SU-DHL-6 (cell line): Measurements from ENCODE around the gene COL16A1.

Source experiments
- H2AFZ ChIP-seq: fragments of 200-600 bp; sonication (generic); 2 replicates; pipeline ENCODE4 v1.6.1; 2014; ENCODE audit warnings: low read depth, mild to moderate bottlenecking, moderate library complexity, mixed read lengths, antibody characterized with exemption, low read length; ENCODE audit not compliant: severe bottlenecking
- H3F3A ChIP-seq: fragments of 200-600 bp; shearing (Covaris generic); 2 replicates; pipeline ENCODE4 v1.6.0; 2016; ENCODE audit warnings: antibody characterized with exemption, mild to moderate bottlenecking; ENCODE audit not compliant: insufficient read depth
- H3K27ac ChIP-seq: fragments of 200-600 bp; sonication (generic); 2 replicates; pipeline ENCODE4 v1.5.1; 2016; ENCODE audit warnings: low read depth, mild to moderate bottlenecking, low read length, moderate library complexity, mixed read lengths
- H3K27me3 ChIP-seq: fragments of 200-600 bp; sonication (generic), shearing (Covaris generic); 2 replicates; pipeline ENCODE4 v1.6.0; 2014; ENCODE audit warnings: mild to moderate bottlenecking, low read length
- H3K36me3 ChIP-seq: fragments of 200-600 bp; sonication (generic); 2 replicates; pipeline ENCODE4 v1.6.1; 2014; ENCODE audit warnings: mild to moderate bottlenecking, low read length, mixed read lengths
- H3K4me2 ChIP-seq: fragments of 300-600, 200-600 bp; shearing (Covaris generic), sonication (generic); 2 replicates; pipeline ENCODE4 v1.6.0; 2014; ENCODE audit warnings: low read length, low read depth, mild to moderate bottlenecking; ENCODE audit not compliant: poor library complexity, severe bottlenecking
- H3K4me3 ChIP-seq: fragments of 200-600 bp; sonication (generic); 2 replicates; pipeline ENCODE4 v1.5.1; 2014; ENCODE audit warnings: antibody characterized with exemption, low read length, mild to moderate bottlenecking, mixed read lengths; ENCODE audit not compliant: insufficient read depth, poor library complexity, severe bottlenecking
- H3K79me2 ChIP-seq: fragments of 200-600 bp; sonication (generic); 2 replicates; pipeline ENCODE4 v1.6.1; 2014; ENCODE audit warnings: mild to moderate bottlenecking, low read length, moderate library complexity; ENCODE audit not compliant: insufficient read depth
- H3K9ac ChIP-seq: fragments of 200-600 bp; sonication (generic); 2 replicates; pipeline ENCODE4 v1.7.0; 2014; ENCODE audit warnings: mild to moderate bottlenecking, low read length
- H3K9me2 ChIP-seq: fragments of 200-600 bp; sonication (generic); replicated peaks from 2 replicates; pipeline ENCODE4 v1.6.1; 2014; ENCODE audit warnings: low read length; ENCODE audit not compliant: insufficient read depth
- H3K9me3 ChIP-seq: fragments of 200-600 bp; sonication (generic); 2 replicates; pipeline ENCODE4 v1.6.1; 2014; ENCODE audit warnings: low read length, mixed read lengths; ENCODE audit not compliant: insufficient read depth
- H4K20me1 ChIP-seq: fragments of 200-600 bp; sonication (generic); 2 replicates; pipeline ENCODE4 v1.6.1; 2014; ENCODE audit warnings: low read depth, mild to moderate bottlenecking, antibody characterized with exemption, low read length, moderate library complexity, mixed read lengths
- CTCF ChIP-seq: fragments of 200-600 bp; sonication (generic); IDR thresholded peaks from one replicate; pipeline ENCODE4 v1.5.1; 2017; ENCODE audit warnings: antibody characterized with exemption, mild to moderate bottlenecking, low read length, moderate library complexity; ENCODE audit not compliant: insufficient read depth, poor library complexity, severe bottlenecking
- EZH2phosphoT487 ChIP-seq: fragments of 200-600 bp; sonication (generic), shearing (Covaris generic); conservative IDR thresholded peaks from 2 replicates; pipeline ENCODE4 v1.6.1; 2018; ENCODE audit warnings: mild to moderate bottlenecking, antibody characterized with exemption, low read length, moderate library complexity, mixed read lengths

COL16A1 gene

GRCh38 chr1:31688233-31688918 is 15.4 kb downstream of the COL16A1 start:
- no peaks in the 10 kb centered on the region for H4K20me1 ChIP-seq
- no peaks in the 10 kb centered on the region for H3F3A ChIP-seq
- no peak overlapping the region for H3K4me3 ChIP-seq
- no peak overlapping the region for H3K9ac ChIP-seq
- no peak overlapping the region for H3K4me2 ChIP-seq
- H3K9me3 ChIP-seq: no peaks in the 10 kb centered on the region
- H3K27ac ChIP-seq: no peak overlapping the region
- no peak overlapping the region for H2AFZ ChIP-seq
- H3K9me2 ChIP-seq: no peaks in the 10 kb centered on the region
- no peaks in the 10 kb centered on the region for H3K79me2 ChIP-seq
- TF ChIP-seq CTCF (no peak), EZH2phosphoT487 (no peak)
- H3K36me3 ChIP-seq: no peaks in the 10 kb centered on the region
- H3K27me3 ChIP-seq: no peaks in the 10 kb centered on the region

GRCh38 chr1:31687601-31688000 is 16.2 kb downstream of the COL16A1 start:
- Histone ChIP-seq H3K9ac (no peak overlapping the region), H2AFZ (no peak overlapping the region), H3K36me3 (no peaks in the 10 kb centered on the region), H4K20me1 (no peaks in the 10 kb centered on the region), H3K27ac (no peak overlapping the region), H3K4me2 (no peak overlapping the region), H3K4me3 (no peak overlapping the region), H3K79me2 (no peaks in the 10 kb centered on the region), H3F3A (no peaks in the 10 kb centered on the region), H3K9me3 (no peaks in the 10 kb centered on the region), H3K27me3 (no peaks in the 10 kb centered on the region), H3K9me2 (no peaks in the 10 kb centered on the region)
- TF ChIP-seq CTCF (no peak), EZH2phosphoT487 (no peak)

GRCh38 chr1:31685795-31686194 is 18.0 kb downstream of the COL16A1 start:
- Histone ChIP-seq H3K9me3 (no peaks in the 10 kb centered on the region), H3F3A (no peaks in the 10 kb centered on the region), H3K27me3 (no peaks in the 10 kb centered on the region), H3K36me3 (no peaks in the 10 kb centered on the region), H3K4me2 (no peak overlapping the region), H3K27ac (no peak overlapping the region), H3K9me2 (no peaks in the 10 kb centered on the region), H3K4me3 (no peak overlapping the region), H3K79me2 (no peaks in the 10 kb centered on the region), H2AFZ (no peak overlapping the region), H3K9ac (no peak overlapping the region), H4K20me1 (no peaks in the 10 kb centered on the region)
- TF ChIP-seq CTCF (no peak), EZH2phosphoT487 (no peak)
